Effector CD8-positive, alpha-beta T cell (primary cell): ENCODE measurements around the gene NPAS3.

Experiments
- DNase-seq: peaks from one replicate; lab custom pipeline; 2025; lab: John Stamatoyannopoulos, UW

Gene NPAS3

DNA sequence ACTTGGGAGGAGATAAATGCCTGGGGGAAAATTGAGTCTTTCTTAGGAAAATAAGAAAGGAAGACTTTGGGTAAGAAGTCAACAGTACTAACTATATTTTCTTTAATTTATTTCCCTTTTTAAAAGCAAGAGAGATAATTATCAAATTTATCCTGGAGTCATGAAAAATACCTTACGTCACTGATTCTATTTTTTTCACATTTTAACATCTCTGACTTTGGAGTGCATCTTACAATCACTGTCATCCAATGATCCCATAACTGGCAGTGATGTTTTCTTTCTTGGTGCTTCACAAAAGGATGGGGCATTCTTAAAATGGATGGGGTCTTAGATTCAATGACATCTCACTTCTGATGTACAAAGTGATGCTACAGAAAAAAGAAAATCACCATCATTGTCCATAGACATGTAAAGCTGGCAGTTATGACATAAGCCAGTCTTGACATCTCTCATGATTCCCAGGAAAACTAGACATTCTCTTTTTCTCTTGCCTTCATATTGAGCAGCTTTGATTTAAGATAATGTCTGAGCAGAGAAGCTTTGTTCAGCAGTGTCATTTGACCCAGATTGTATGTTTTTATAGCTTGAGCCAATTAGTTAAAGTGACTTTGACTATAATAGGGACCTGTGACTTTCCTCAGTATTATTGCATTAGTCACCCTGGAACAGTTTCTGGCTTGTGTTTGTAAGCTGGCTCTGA lies 776.0 kb downstream of the NPAS3 start:
- DNase-seq = no peak

DNA sequence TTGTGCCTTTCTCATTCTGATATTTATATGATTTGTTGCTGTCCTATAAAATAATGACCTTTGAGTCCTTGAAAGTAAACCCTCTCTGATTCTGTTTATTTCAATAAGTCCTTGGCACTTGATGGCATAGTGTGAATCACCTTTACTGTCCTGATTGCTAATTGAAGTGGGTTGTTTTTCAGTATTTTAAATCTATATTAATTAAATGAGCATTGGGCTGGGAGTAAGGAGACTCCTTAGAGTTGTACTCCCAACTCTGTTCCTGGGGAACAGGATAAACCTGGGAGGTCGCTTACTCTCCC lies 776.5 kb downstream of the NPAS3 start:
- DNase-seq = no peak

DNA sequence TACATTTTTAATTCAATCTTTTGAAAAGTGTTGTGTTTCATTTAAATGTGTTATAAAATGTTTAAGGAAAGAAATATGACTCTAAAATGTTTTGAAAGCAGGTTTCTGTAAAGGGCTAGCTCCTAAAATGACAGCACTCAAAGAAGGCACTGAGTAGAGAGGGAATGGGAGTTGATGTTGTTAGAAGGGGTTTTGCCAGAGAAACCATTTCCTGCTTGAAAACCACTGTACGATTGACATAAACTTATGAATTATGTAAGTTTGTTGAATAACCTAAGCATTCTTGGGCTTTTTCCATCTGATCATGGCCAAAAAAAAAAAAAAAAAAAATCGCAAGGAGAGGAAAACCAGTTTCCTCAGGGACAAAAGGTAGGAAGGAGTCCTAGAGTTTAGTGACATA lies 778.2 kb downstream of the NPAS3 start:
- no peak for DNase-seq

DNA sequence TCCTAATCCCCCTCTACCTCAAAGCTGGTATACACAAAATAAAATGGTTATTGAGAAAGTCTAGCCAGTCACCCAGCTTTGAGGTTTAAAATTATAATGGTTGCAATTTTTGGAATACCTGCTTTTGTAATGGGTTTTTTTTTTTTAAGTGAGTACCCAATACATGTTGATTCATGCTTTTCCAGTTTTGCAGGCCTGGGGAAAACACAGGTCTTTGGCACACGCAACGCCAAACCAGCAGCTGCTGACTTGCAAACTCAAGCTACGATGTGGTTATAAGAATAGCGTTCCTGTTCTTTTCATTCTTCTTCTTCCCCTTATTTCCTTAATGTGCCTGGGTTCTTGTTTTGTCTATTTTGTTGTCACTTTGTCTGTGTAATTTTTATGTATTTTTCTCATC lies 779.2 kb downstream of the NPAS3 start:
- DNase-seq = no peak

DNA sequence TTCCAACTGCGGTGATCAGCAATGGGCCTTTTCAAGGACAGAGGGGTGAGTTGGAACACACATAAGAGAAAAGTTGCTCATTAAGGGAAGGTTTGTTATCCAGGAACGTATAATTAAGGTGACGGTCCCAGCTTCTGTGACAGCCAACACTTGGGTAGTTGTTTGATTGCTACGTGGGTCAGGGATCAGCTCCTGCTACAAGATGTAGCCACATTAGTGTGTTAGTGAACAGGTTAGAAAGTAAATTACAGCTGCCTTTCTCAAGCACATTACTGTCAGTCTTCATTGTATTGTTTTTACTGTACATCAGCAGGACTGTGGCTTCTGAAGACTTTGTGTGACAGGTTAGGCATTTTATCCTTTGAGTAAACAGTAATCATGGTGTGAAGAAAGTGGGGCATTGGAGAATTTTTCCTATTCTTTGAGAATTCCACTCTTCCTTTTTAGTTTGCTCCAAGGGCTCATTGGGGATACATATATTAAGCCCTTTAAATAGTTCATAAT lies 781.7 kb downstream of the NPAS3 start:
- DNase-seq = no peak

DNA sequence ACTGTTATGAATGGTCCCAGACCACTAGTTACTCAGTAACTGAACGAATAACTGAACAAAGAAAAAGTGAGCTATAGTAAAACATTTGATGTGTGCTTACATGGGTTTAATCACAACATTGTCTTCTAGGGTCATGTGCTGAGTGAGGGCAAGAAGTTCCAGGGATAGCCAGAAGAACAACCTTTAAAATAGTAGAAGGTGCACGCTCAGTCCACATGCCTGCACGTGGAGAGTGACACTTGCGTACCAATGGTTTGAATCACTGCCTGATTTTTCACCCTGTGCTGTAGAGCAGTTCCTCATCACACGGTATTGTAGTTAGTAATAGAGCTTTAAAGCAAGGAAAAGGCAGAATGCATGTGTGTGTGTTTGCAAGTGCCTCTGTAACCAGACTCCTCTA lies 788.0 kb downstream of the NPAS3 start:
- no peak for DNase-seq

DNA sequence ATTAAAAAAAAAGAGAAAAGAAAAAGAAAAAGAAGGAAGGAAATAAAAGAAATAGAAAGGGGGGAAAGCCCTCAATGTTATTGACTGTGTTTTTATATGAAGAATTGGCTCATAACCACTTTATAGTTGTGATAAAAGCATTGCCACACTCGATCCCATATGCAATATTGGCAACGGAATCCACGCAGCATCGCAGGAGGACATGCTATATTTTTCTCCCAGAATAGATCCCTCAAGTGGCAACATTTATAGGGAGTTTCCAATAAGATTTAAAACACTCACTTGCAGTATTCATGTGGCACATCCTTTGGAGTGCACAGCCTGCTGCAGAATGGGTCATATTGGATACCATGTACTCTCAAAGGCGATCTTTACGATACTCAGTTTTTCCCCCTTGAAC lies 788.9 kb downstream of the NPAS3 start:
- no peak for DNase-seq

DNA sequence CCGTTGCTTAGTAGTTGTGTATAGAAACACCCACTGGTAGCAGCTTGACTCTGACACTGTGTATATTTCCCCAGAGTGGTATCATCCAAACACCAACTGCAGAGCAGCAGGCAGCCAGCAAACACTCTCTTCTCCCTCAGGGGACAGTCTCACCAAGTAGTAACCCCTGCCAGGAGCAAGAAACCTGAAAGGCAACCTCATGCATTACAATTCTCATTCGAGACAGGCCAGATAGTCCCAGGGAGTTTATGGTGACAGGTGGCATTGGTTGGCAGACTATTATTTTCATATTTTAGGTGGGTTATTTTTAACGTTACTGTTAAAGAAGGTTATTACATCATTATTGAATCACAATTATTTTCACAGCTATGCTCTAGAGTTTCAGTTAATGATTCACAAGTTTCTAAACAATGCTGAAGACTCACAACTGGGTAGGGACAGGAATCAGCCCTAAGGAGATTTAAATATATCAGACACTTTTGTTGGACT lies 789.4 kb downstream of the NPAS3 start:
- DNase-seq = no peak

DNA sequence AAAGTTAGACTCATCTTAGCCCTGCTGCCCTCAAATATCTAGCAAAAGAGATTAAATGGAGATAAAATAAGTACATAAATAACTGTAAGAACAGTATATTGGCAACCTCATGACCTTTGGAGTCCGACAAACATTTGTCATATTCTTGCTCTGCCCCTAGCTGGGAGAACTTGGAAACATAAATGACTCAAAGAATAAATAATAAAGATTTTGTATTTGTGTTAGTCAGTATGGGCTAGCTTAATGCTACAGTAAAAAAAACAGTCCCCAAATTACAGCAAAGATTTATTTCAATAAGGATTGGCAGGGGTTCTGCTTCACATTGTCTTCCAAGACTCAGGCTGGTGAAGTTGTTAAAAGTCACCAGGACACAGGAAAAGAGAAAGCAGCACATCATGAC lies 791.5 kb downstream of the NPAS3 start:
- DNase-seq = no peak

DNA sequence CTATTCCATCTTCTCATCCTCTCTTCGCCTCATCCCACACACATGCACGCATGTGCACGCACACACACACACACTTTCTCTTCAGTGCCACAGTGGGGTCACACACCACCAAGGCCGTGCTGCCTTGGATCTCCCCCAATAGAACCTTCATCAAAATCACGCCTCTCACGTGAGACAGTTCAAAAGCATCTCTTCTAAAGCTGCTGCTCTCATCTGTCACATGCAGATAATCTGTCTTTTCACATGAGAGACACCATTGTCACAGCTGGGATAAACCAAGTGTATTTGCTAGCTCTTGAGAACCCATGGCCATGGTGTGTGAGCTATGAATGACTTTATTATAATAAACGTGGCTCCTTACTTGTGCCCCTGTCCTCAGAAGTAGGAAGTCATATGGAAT lies 793.5 kb downstream of the NPAS3 start:
- DNase-seq = no peak

DNA sequence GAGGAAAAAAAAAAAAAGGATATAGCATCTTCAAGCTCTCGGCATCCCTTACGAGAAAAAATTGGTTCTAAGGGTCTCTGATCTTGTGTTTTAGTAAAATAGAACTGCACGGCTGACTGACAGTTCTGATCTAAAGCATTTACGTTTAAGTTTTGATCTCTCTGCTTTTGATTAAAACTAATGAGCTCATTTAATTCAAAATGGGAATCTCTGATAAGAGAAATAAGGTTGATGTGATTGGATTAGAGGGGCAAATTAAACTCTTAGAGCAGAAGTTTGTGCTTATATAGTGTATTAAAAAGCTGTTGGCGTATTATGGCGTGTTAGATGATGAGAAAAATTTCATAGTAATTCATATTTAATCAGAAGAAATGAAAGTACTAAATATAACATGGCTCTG lies 794.6 kb downstream of the NPAS3 start:
- DNase-seq = no peak

DNA sequence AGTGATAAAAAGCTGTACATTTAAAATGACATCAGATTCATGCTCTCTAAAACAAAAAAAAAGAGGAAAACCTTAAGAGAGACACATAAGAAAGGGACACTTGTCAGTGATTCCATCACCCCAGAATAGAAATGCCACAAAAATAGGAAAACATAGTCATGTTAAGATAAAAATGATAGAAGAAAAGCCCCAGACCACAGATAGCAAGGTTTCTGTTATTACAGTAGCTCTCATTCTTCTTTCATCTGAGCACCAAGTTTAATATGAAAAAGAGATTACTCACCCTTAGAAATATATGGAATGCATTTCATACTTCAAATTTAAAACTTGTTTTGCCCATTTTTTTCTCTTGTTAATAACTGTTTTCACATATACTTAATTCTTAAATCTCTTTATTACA lies 795.0 kb downstream of the NPAS3 start:
- no peak for DNase-seq

DNA sequence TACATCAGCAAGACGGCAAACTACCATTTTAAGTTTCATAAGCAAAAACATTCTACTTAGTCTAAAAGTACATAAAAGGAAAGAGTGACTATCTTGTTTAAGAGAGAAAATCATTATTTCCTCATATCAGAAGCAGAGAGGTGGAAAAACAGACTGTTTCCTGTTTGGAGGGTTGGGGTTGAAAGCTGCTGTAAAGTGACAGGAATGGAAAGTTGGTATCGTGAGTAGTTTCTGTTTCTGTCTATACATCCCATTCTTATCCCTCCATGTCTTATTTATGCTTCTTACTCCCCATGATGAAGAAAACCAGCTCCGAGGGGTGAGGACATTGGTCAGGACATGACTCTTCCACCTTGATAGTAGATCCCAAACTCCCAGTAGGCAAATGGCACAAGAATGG lies 795.7 kb downstream of the NPAS3 start:
- DNase-seq = no peak

DNA sequence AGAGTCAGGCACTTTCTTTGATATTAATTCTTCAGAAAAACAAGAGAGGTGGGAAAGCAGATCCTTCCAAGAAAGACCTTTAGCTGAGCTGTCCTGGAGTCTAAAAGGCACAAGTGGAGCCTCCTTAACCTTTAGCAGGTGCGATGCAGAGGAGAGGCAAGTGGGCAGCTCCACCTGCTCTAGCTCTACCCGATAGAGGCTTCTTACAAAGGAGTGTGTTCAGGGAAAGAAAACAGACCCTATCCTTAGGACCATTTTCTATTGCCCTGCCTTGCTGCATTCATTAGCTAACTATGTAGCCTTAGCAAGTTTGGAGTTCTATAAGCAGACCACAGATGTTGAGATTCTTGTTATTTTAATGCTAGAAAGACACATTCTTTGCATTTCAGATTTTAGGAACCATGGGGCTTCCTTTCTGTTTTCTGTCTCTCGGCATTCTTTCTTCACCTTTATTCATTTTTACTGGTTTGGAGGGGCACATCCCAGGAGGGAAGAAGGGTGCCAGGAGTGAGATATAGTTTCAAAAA lies 797.7 kb downstream of the NPAS3 start:
- DNase-seq = no peak

DNA sequence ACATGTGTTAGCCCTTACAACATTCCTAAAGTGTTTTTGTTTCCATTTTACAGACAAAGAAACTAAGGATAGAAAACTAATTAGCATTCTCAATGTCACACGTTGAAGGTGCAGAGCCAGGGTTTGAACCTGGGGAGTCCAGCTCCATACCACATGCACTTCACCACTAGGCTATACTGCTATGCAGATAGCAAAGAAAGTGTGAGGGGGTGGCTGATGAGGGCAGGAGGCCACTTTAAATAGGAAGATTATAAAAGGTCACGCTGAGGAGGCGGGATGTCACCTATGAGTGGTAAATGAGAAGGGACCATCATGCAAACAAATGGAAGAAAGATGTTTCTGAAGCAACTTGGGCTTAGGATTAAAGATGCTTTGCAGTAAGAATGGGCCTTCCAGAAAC lies 798.3 kb downstream of the NPAS3 start:
- no peak for DNase-seq

DNA sequence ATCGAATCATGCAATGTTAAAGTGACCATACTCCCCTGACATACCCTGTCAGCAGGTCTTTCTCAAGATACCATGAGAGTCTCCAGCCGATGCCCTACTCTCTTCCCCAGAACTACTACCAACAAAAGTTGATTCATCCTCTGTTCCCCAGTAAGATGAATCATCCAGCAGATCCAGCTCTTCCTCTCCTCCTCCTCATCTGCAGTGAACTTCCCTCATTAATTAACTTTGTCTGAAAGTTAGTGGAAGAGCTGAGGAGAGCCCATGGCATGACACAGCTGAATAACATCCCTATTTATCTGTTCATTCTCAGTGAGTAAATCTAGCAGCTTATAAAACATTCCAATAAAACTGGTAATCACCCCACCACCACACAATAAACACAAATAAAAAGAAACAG lies 798.8 kb downstream of the NPAS3 start:
- DNase-seq = no peak

DNA sequence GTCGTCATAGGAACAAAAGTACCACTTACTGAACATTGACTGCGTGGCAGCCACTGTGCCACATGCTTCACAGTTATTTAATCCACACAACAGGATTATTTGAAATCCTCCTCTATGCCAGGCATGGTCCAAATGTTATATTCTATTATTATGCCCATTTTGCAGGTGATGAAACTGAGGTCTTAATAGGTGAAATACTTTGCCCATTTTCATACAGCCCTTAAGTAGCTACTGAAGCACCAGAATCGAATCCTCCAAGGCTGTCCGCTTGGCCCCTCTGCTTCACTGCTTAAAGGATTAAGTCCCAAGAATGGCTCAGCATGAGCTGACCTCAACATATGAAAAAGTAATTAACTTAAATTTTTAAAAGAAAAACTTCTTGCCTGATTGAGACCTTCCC lies 799.4 kb downstream of the NPAS3 start:
- DNase-seq = no peak

DNA sequence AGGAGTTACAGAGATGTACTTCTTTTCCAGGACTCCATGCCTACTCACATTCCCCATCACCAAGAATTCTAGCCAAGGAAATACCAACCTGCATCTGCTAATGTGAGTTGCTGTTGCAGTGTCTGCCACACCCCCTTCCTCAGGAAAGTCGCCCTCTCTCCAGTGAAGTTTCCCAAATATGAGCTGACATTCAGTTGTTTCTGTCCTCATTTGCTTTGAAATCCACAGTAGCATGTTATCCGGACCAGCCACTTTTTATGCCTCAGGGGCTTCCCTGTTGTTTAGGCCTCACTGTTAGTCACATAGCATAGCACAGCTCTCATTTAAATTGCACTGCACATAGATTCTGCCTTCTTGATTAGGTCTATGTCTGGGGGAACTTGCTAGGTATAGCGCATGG lies 799.8 kb downstream of the NPAS3 start:
- no peak for DNase-seq

DNA sequence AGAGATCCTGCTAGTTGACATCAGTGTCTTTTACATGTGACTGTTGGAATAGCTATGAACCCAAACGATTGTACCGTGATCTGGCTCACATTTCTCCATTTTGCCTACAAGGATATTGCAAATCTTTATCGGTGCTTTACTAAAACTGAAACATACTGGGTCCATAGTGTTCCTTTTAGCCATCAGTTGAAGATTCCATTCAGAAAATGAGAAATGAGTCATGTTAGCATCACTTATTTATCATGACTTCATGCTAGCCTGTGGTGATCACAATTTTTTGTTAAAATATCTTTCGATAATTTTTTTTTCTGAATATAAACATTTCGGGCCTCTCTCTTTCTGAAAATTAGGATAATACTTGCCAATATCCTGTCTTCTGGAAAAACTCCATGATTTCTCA lies 801.9 kb downstream of the NPAS3 start:
- DNase-seq = no peak

DNA sequence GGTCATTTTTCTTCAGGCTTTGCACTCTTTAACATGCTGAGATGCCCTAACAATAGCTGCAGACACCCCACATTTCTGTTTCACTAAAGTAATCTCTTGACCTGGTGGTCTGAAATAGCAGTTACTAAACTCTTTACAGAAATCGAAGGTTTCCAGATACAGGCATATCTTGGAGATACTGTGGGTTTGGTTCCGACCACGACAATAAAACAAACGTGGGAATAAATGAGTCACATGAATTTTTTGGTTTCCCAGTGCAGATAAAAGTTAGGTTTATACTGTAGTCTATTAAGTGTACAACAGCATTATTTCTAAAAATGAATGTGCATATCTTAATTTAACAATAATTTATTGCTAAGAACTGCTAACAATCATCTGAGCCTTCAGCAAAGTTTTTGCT lies 803.5 kb downstream of the NPAS3 start:
- no peak for DNase-seq

DNA sequence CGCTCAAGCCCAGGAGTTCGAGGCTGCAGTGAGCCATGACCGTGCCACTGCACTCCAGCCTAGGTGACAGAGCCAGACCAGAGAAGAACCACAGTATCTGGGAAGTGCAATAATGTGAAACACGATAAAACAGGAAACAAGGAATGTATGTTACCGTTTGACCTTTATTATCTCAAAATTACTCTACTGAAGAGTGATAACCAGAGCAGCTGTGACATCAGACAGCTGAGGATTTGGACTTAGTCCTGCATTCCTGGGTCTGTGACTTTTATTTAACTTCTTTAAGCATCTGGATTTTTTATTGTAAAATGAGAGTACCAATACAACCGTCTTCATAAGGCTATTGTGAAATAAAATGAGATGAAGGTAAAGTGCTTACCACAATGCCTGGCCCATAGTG lies 806.5 kb downstream of the NPAS3 start:
- DNase-seq = no peak

DNA sequence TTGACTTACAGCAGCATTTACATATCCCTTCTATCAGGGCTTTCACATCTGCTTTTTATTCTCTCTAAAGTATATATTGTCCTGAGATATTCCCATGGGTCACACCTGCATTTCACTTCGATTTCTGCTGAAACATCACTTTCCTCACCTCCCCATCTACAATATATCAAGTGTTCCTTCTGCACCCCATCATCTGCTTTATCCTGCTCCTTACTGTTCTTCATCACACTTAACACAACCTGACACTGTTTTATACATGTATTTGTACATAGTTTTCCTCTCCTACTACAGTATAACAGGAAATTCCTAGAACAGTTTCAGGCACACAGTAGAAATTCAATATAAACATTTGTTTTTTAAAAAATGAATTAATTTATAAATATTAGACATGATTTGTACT lies 809.1 kb downstream of the NPAS3 start:
- DNase-seq = no peak

DNA sequence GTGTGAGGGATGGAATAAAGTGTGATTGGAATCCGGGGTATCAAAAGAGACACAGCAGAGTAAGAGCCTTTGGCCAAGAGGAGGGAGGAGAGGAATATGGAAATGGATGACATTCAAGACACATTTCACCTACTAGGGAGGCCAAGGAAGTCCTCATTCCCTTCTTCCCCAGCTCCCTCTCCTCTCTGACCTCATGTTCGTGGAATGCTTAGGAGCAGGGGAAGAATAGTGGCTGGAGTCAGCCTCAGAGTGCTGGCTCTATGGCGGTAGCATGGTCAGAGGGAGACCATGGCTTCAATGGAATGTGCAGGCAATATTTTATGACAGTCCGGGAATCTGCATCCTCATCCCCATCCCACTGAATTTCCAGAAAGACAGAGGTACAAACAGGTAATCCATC lies 815.6 kb downstream of the NPAS3 start:
- no peak for DNase-seq

DNA sequence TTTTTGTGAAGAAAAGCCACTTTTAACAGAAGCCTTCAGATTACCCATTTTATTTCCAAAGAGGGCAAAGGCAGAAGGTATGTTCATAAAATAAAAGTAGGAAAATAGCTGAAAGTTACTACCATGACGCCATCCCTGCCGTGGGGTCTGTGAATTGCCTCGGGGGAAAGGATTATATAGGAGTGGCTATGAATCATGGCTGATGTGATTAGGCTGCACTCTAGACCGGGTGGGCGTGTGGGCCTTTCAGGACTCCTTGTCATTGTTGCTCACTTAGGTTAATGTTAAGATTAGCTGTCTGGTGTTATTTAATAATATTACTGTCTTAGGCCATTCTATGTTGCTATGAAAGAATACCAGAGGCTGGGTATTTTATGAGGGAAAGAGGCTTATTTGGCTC lies 816.7 kb downstream of the NPAS3 start:
- no peak for DNase-seq
